Stimulated activated CD8-positive, alpha-beta memory T cell treated with anti-CD3 and anti-CD28 coated beads, Interleukin-4, amount 100 ng/mL, for 4 hours (primary cell): ENCODE results near the gene IVD.

Source experiments
- DNase-seq, 2 donors: peaks; one replicate each; pipeline ENCODE4 v3.0.0-alpha.2; 2020; ENCODE audit warnings: low read depth in 2 of 2, low spot score in 1 of 2

Gene IVD

GRCh38 chr15:40456299-40456712, 50.7 kb downstream of the IVD start:
- no peak for DNase-seq

DNA sequence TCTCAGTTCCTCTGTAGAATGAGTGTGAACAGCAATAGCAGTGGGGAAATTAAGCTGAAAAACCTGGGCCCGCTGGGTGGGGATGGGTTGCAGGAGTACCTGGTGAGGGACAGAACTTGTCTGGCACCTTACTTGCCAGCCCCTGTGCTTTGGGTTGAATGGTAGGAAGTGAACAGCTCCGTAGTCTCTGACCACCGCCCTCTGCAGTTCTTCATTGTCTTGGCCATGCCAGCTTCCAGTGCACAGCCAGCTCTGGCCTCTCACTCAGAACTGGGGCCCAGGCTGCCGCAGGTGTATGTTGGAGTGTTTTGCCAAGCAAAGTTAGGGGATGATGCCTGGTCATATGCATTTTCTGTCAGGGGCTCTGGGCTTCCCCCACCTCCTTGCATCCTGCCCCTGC, 51.1 kb downstream of the IVD start:
- DNase-seq: no peak

DNA sequence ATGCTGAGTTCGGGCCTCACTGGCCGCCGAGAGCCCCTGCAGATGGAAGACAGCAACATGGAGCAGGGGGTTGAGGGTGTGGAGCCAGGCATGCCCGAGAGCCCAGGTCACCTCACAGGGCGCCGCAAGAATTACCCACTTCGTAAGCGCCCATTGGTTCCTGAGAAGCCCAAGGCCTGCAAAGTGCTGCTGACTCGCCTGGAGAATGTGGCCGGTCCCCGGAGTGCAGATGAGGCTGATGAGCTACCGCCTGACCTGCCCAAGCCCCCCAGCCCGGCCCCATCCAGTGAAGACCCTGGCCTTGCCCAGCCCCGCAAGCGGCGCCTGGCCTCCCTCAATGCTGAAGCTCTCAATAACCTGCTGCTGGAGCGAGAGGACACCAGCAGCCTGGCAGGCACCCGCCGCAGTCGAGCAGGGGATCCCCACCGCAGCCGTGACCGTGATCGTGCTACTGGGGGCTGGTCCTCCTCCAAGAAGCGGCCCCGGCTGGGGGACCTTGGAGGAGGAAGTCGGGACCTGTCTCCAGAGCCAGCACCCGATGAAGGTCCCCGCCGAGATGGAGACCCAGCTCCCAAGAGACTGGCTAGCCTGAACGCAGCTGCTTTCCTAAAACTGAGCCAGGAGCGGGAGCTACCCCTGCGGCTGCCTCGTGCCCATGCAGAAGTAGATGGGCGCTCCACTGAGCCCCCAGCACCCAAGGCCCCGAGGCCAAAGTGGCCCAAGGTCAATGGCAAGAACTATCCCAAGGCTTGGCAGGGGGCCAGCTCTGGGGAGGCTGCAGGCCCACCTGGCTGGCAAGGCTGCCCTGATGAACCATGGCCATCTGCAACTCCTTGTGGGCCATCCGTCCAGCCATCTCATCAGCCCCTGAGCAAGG, 53.1 kb downstream of the IVD start:
- no peak for DNase-seq

- DNase-seq: no peak
Observed at GRCh38 chr15:40459391-40460015, 53.9 kb downstream of the IVD start.

DNA sequence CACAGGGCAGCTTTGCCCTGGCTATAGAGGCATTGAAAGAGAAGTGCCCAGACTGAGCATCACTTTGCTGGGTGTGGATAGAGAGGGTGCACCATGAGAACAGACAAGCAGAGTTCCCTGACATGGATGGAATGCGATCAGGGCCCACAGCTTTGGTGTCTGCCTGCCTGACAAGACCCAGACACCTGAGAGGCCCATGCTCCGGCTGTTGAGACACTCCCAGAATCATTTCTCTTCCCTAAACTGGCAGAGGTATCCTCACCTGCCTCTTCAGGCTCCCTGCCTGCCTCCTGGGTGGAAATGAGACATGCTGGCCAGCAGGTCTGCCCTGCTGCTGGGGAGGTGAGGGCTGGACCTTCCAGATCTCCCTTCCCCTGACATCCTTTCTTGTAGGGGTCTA, 54.8 kb downstream of the IVD start:
- DNase-seq: no peak

DNA sequence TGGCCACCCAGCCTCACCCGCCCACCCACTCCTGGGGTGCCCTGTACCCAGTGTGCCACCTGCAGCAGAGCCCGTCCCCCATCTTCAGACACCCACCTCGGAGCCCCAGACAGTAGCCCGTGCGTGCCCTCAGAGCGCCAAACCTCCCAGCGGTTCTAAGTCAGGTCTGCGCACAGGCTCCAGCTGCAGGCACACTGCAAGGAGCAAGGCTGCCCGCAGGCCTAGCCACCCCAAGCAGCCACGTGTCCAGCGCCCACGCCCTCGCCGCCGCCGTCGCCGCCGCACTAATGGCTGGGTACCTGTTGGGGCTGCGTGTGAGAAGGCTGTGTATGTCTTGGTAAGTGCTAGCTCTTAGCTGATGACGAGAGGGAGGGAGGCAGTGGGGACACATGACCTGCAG, 56.4 kb downstream of the IVD start:
- DNase-seq: no peak

DNA sequence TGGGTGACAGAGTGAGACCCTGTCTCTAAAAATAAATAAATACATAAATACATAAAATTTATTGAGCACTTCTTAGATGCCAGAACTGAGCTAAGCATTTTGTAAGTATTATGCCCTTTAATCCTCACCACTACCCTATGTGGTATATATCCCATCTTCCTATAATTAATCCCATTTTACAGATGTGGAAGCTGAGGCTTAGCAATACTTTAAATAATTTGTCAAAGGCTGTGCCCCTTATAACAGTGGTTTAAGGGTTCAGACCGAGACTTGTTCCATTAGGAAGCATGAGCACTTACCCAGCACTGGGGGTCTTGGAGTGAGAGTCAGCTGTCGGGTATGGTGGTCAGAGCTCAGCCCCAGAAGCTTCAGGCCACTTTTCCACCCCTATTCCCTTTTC, 57.7 kb downstream of the IVD start:
- no peak for DNase-seq

GRCh38 chr15:40463886-40464545, 58.4 kb downstream of the IVD start:
- DNase-seq: no peak

DNA sequence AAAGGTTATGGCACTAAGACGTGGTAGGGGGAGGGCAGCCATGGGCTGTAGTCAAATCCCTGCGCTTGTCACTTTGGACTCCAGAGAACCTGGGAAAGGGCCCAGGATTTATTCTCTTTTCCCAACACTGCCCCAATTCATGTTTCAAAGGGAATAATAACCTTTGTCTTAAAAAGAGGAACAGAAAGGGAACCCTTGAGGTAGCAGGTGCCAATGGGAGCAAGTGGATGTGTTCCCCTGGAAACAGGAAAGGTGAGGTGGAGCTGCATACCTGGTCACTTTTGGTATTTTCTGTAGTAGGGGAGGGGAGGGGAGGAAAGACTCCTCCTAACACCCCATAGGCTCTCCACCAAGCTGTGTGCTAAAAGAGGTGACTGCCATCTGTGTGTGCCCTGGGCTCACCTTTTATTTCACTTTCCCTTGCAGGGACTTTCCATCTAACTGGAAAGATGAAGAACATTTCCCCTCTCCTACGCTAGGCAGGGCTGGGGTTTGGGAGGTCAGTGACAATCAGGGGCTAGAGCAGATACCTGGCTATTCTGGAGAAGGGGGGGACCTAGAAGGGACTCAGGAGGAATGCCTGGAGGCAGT, 59.1 kb downstream of the IVD start:
- DNase-seq: no peak

DNA sequence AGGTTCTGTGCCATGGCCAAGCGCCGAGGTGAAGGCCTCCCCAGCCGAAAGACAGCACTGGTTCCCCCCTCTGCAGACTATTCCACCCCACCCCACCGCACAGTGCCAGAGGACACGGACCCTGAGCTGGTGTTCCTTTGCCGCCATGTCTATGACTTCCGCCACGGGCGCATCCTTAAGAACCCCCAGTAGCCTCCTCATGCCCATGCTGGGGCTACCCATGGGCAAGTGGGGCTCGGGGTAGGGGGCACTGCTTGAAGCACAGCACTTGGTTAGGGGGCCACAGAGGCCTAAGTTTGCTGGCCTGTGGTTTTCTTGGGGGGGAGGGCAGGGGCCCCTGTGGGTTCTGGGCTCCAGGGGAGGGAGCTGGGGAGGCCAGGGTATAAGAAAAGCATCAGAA, 60.3 kb downstream of the IVD start:
- DNase-seq: no peak

GRCh38 chr15:40466426-40467260, 61.0 kb downstream of the IVD start:
- no peak for DNase-seq

DNA sequence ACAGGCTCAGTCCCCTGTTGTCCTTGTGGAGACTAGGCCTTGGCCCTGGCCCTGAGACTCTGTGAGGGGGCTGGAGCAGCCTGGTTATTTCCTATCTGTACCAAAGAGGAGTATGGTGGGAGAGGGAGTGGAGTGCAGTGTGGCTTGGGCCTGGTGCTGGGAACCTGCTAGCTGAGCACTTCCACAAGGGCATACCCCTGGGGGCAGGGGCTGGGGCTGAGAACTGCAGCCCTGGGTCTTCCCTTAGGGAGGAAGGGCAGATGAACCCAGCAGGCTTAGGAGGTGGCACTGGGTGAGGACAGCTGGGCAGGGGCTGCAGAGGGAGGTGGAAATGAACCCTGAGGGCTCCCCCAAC, 61.6 kb downstream of the IVD start:
- no peak for DNase-seq

- no peak for DNase-seq
Observed at GRCh38 chr15:40468898-40469331, 63.3 kb downstream of the IVD start.

DNA sequence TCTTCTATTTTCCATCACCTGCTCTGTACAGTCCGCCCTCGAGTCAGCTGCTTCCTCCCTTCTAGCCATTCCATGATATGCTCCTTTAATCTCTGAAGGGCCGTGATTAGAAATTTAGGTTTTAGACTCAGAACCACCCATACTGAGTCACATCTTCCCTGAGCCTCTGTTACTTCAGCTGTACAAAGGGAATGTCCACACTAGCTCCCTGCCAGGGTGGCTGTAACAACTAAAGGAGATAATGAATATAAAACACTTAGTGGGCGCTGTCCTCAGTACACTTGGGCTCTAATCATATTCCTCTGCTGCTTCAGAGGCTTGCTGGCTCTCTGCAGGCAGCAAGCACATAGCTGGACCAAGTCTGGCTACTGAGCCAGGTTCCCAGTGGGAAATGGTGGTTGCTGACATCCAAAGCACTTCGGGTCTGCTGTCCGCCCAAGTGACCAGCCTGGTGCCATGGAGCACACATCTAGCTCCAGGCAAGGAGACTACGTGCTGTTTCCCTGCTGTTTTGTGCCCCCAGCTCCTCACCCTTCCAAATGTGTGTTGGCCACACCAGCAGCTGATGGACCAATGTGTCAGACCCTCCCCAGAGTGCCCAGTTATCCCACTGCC, 64.3 kb downstream of the IVD start:
- DNase-seq: no peak

- peak; percentile 29 to 37 for DNase-seq
Observed at GRCh38 chr15:40470423-40471104, 65.0 kb downstream of the IVD start, which contains the start of gene CHST14. TSS of gene CHST14 (plus strand) at chr15:40470984. CDS start at chr15:40471214, 230 bp downstream.
